ENCODE data around the gene STARD7. TPM values are rescaled to one million over a fixed set of nuclear protein-coding genes. Genes with fewer than 3 reads are reported as not detected.

STARD7 gene
- total and polyA plus RNA-seq, 9 of the 15 experiments (the other 6 are each of a cell fraction or from before 2014, with no cell fraction given): 90.9 to 196 (median 145) TPM

- TF ChIP-seq, protein P1, sequence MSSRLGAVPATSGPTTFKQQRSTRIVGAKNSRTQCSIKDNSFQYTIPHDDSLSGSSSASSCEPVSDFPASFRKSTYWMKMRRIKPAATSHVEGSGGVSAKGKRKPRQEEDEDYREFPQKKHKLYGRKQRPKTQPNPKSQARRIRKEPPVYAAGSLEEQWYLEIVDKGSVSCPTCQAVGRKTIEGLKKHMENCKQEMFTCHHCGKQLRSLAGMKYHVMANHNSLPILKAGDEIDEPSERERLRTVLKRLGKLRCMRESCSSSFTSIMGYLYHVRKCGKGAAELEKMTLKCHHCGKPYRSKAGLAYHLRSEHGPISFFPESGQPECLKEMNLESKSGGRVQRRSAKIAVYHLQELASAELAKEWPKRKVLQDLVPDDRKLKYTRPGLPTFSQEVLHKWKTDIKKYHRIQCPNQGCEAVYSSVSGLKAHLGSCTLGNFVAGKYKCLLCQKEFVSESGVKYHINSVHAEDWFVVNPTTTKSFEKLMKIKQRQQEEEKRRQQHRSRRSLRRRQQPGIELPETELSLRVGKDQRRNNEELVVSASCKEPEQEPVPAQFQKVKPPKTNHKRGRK (tag; IDR thresholded peaks at IDR 0.05): no peak
- no peak for TF ChIP-seq TAF15 (IDR thresholded peaks at IDR 0.05; ENCODE audit: low read depth, low read length)
- no peak for TF ChIP-seq PYGO2 (tag; IDR thresholded peaks at IDR 0.05)
- no peak for TF ChIP-seq ZHX1 (conservative IDR thresholded peaks at IDR 0.05; ENCODE audit: low read length)
- peak; percentile 88 for TF ChIP-seq PRPF4 (IDR thresholded peaks at IDR 0.05; ENCODE audit: insufficient read depth, low read depth, low read length, poor library complexity, severe bottlenecking)
- TF ChIP-seq, protein P2, sequence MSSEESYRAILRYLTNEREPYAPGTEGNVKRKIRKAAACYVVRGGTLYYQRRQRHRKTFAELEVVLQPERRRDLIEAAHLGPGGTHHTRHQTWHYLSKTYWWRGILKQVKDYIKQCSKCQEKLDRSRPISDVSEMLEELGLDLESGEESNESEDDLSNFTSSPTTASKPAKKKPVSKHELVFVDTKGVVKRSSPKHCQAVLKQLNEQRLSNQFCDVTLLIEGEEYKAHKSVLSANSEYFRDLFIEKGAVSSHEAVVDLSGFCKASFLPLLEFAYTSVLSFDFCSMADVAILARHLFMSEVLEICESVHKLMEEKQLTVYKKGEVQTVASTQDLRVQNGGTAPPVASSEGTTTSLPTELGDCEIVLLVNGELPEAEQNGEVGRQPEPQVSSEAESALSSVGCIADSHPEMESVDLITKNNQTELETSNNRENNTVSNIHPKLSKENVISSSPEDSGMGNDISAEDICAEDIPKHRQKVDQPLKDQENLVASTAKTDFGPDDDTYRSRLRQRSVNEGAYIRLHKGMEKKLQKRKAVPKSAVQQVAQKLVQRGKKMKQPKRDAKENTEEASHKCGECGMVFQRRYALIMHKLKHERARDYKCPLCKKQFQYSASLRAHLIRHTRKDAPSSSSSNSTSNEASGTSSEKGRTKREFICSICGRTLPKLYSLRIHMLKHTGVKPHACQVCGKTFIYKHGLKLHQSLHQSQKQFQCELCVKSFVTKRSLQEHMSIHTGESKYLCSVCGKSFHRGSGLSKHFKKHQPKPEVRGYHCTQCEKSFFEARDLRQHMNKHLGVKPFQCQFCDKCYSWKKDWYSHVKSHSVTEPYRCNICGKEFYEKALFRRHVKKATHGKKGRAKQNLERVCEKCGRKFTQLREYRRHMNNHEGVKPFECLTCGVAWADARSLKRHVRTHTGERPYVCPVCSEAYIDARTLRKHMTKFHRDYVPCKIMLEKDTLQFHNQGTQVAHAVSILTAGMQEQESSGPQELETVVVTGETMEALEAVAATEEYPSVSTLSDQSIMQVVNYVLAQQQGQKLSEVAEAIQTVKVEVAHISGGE (CRISPR knock-in tag; IDR thresholded peaks at IDR 0.05): peak in 1 of 3 experiments; percentile 26; a peak in 1 of 6 replicates
- peak; percentile 81 for TF ChIP-seq ZBTB7A (IDR thresholded peaks at IDR 0.05; ENCODE audit: borderline replicate concordance, control insufficient read depth, low read depth, low read length)
- no peak for TF ChIP-seq NFIX (CRISPR knock-in tag; IDR thresholded peaks at IDR 0.05; ENCODE audit: low read depth)
- TF ChIP-seq SIN3B (IDR thresholded peaks at IDR 0.05; ENCODE audit: low read depth): no peak
- TF ChIP-seq CREB5 (CRISPR knock-in tag; IDR thresholded peaks at IDR 0.05): no peak
- no peak for TF ChIP-seq ZNF561 (CRISPR knock-in tag; conservative IDR thresholded peaks at IDR 0.05)
- TF ChIP-seq, protein P3, sequence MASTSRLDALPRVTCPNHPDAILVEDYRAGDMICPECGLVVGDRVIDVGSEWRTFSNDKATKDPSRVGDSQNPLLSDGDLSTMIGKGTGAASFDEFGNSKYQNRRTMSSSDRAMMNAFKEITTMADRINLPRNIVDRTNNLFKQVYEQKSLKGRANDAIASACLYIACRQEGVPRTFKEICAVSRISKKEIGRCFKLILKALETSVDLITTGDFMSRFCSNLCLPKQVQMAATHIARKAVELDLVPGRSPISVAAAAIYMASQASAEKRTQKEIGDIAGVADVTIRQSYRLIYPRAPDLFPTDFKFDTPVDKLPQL (IDR thresholded peaks at IDR 0.05; ENCODE audit: extremely low read depth, insufficient read length): no peak
- TF ChIP-seq GATAD2A (IDR thresholded peaks at IDR 0.05): no peak
- TF ChIP-seq BMI1 (IDR thresholded peaks at IDR 0.05; ENCODE audit: low read length): no peak
- TF ChIP-seq PHF21A (IDR thresholded peaks at IDR 0.05; ENCODE audit: borderline replicate concordance, low read depth): no peak
These were observed at the start of gene STARD7 (continued) for GRCh38 chr2:96208143-96209010.

Data from K562 (cell line).